WTC11 (cell line): ENCODE measurements around the gene TXNDC5. TPM values are rescaled to one million over a fixed set of nuclear protein-coding genes. Genes with fewer than 3 reads are reported as not detected.

ENCODE experiments used
- ATAC-seq: fragments of 200-7000 bp; cut with Tn5 transposase; 2 replicates; pipeline ENCODE4 v1.10.0; 2021; ENCODE audit warnings: mild to moderate bottlenecking, moderate library complexity
- CTCF ChIA-PET: fragments of 300-600 bp; sonication (Branson Sonifier 250); formaldehyde crosslinking; loops from one replicate; lab custom pipeline; 2021; ENCODE audit warnings: antibody characterized with exemption; lab: Charles Lee
- POLR2A ChIA-PET: fragments of 350-600 bp; sonication (Branson Sonifier 250); formaldehyde crosslinking; loops from one replicate; lab custom pipeline; 2021; ENCODE audit warnings: antibody characterized with exemption; lab: Charles Lee
- DNase-seq: peaks from one replicate; pipeline ENCODE4 v3.0.0; 2021; ENCODE audit warnings: low spot score
- H3K27ac Mint-ChIP-seq: 2 replicates; pipeline ENCODE4 v1.8.0; 2021; ENCODE audit warnings: mixed read lengths
- H3K27me3 Mint-ChIP-seq: 2 replicates; pipeline ENCODE4 v1.8.0; 2021; ENCODE audit warnings: low read depth, mild to moderate bottlenecking, moderate library complexity, mixed read lengths
- H3K36me3 Mint-ChIP-seq: 2 replicates; pipeline ENCODE4 v1.8.0; 2021; ENCODE audit warnings: mixed read lengths
- H3K4me1 Mint-ChIP-seq: 2 replicates; pipeline ENCODE4 v1.8.0; 2022; ENCODE audit warnings: mixed read lengths
- H3K4me3 Mint-ChIP-seq: 2 replicates; pipeline ENCODE4 v1.8.0; 2021; ENCODE audit warnings: mild to moderate bottlenecking, moderate library complexity, mixed read lengths
- H3K9me3 Mint-ChIP-seq: 2 replicates; pipeline ENCODE4 v1.8.0; 2021; ENCODE audit warnings: mixed read lengths
- ATF1 ChIP-seq: sonication (generic); formaldehyde crosslinking; IDR thresholded peaks from 2 replicates; pipeline ENCODE4 v1.8.1; 2023; ENCODE audit warnings: mild to moderate bottlenecking, moderate library complexity, missing genetic modification reagents
- ATF2 ChIP-seq: sonication (generic); formaldehyde crosslinking; IDR thresholded peaks from 2 replicates; pipeline ENCODE4 v1.8.1; 2022; ENCODE audit warnings: low read depth, missing genetic modification reagents, borderline replicate concordance
- ATF3 ChIP-seq: sonication (generic); formaldehyde crosslinking; conservative IDR thresholded peaks from 2 replicates; pipeline ENCODE4 v1.8.1; 2022; ENCODE audit warnings: mild to moderate bottlenecking, missing genetic modification reagents
- E2F5 ChIP-seq: sonication (generic); formaldehyde crosslinking; IDR thresholded peaks from 2 replicates; pipeline ENCODE4 v1.8.1; 2022; ENCODE audit warnings: mild to moderate bottlenecking, moderate library complexity, missing genetic modification reagents
- ELF4 ChIP-seq: sonication (generic); formaldehyde crosslinking; IDR thresholded peaks from 2 replicates; pipeline ENCODE4 v1.8.1; 2022; ENCODE audit warnings: low read depth, mild to moderate bottlenecking, moderate library complexity, missing genetic modification reagents
- ESRRA ChIP-seq: sonication (generic); formaldehyde crosslinking; IDR thresholded peaks from 2 replicates; pipeline ENCODE4 v1.8.1; 2022; ENCODE audit warnings: mild to moderate bottlenecking, missing genetic modification reagents, borderline replicate concordance
- FOXK1 ChIP-seq: sonication (generic); formaldehyde crosslinking; IDR thresholded peaks from 2 replicates; pipeline ENCODE4 v1.8.0; 2022; ENCODE audit warnings: mild to moderate bottlenecking, moderate library complexity, missing genetic modification reagents
- GRHL2 ChIP-seq: fragments of 250-450 bp; sonication (Bioruptor Pico); IDR thresholded peaks from 2 replicates; pipeline ENCODE4 v1.8.0; 2022; ENCODE audit warnings: mild to moderate bottlenecking, moderate library complexity; ENCODE audit not compliant: insufficient replicate concordance, severe bottlenecking
- JAZF1 ChIP-seq: fragments of 250-450 bp; sonication (Bioruptor Pico); IDR thresholded peaks from 2 replicates; pipeline ENCODE4 v1.9.0; 2021; ENCODE audit warnings: moderate library complexity, mild to moderate bottlenecking, inconsistent platforms
- JUN ChIP-seq: sonication (generic); formaldehyde crosslinking; IDR thresholded peaks from 2 replicates; pipeline ENCODE4 v1.8.0; 2023; ENCODE audit warnings: mild to moderate bottlenecking, missing genetic modification reagents
- NFE2L1 ChIP-seq: sonication (generic); formaldehyde crosslinking; IDR thresholded peaks from 2 replicates; pipeline ENCODE4 v1.8.1; 2023; ENCODE audit warnings: missing genetic modification reagents
- NR3C1 ChIP-seq: sonication (generic); formaldehyde crosslinking; conservative IDR thresholded peaks from 2 replicates; pipeline ENCODE4 v1.8.1; 2023; ENCODE audit warnings: low read depth, mild to moderate bottlenecking, missing genetic modification reagents
- PREB ChIP-seq: sonication (generic); formaldehyde crosslinking; IDR thresholded peaks from 2 replicates; pipeline ENCODE4 v1.8.1; 2022; ENCODE audit warnings: mild to moderate bottlenecking, missing genetic modification reagents, moderate library complexity, borderline replicate concordance
- STAT6 ChIP-seq: sonication (generic); formaldehyde crosslinking; conservative IDR thresholded peaks from 2 replicates; pipeline ENCODE4 v1.8.1; 2023; ENCODE audit warnings: mild to moderate bottlenecking, low read depth, missing genetic modification reagents, moderate library complexity
- TEAD1 ChIP-seq: sonication (generic); formaldehyde crosslinking; IDR thresholded peaks from 2 replicates; pipeline ENCODE4 v1.8.0; 2022; ENCODE audit warnings: mild to moderate bottlenecking, missing genetic modification reagents
- TEAD4 ChIP-seq: sonication (generic); formaldehyde crosslinking; IDR thresholded peaks from 2 replicates; pipeline ENCODE4 v1.8.0; 2022; ENCODE audit warnings: mild to moderate bottlenecking, missing genetic modification reagents
- ZNF121 ChIP-seq: sonication (generic); formaldehyde crosslinking; IDR thresholded peaks from 2 replicates; pipeline ENCODE4 v1.8.0; 2023; ENCODE audit warnings: missing genetic modification reagents
- ZNF416 ChIP-seq: fragments of 250-450 bp; sonication (Bioruptor Pico); IDR thresholded peaks from 2 replicates; pipeline ENCODE4 v1.9.0; 2021; ENCODE audit warnings: mild to moderate bottlenecking, inconsistent platforms
- ZNF425 ChIP-seq: fragments of 250-450 bp; sonication (Bioruptor Pico); conservative IDR thresholded peaks from 2 replicates; pipeline ENCODE4 v1.9.0; 2021; ENCODE audit warnings: mild to moderate bottlenecking
- ZNF671 ChIP-seq: fragments of 250-450 bp; sonication (Bioruptor Pico); IDR thresholded peaks from 2 replicates; pipeline ENCODE4 v1.8.0; 2021; ENCODE audit warnings: mild to moderate bottlenecking
- total RNA-seq: library from RNA; stranded (reverse); gene quantifications from 3 replicates; pipeline ENCODE4 v1.2.3, GENCODE V29; 2021

TXNDC5 gene
- total RNA-seq, 1 experiment from 2014 or later = 141 TPM

- DNase-seq (no peak), ATAC-seq (no peak)
- ChIA-PET CTCF (interaction anchor here (1.3 to 1.4 kb wide), 2 partner anchors 114 to 156 kb away, joined by 4 read pairs; no protein-coding TSS in a partner anchor), POLR2A (no interaction called here)
- no peak overlapping the region for H3K4me3 Mint-ChIP-seq
- no peaks in the 10 kb centered on the region for H3K4me1 Mint-ChIP-seq
- no peaks in the 10 kb centered on the region for H3K27me3 Mint-ChIP-seq
- H3K9me3 Mint-ChIP-seq = peaks cover 9% of the 10 kb centered on the region
- TF ChIP-seq FOXK1 = no peak
- no peak for TF ChIP-seq TEAD4
- no peak for TF ChIP-seq ELF4 (CRISPR knock-in tag)
- TF ChIP-seq ZNF416 (CRISPR knock-in tag) = no peak
- TF ChIP-seq ZNF425 (CRISPR knock-in tag) = no peak
- TF ChIP-seq JUN = no peak
- TF ChIP-seq ATF2 (CRISPR knock-in tag) = no peak
- TF ChIP-seq TEAD1 (CRISPR knock-in tag) = no peak
- H3K36me3 Mint-ChIP-seq = peaks cover 27% of the 10 kb centered on the region
- no peak overlapping the region for H3K27ac Mint-ChIP-seq
Observed at GRCh38 chr6:7878401-7878964, 32.1 kb downstream of the TXNDC5 start.

- peaks cover 11% of the 10 kb centered on the region for H3K36me3 Mint-ChIP-seq
- DNase-seq (no peak), ATAC-seq (no peak)
- H3K27ac Mint-ChIP-seq = no peak overlapping the region
- TF ChIP-seq GRHL2 (CRISPR knock-in tag) = no peak
- TF ChIP-seq NFE2L1 (CRISPR knock-in tag) = no peak
- TF ChIP-seq ATF1 (CRISPR knock-in tag) = no peak
- TF ChIP-seq ZNF416 (CRISPR knock-in tag) = no peak
- no peak for TF ChIP-seq ATF3 (CRISPR knock-in tag)
- no peak for TF ChIP-seq ELF4 (CRISPR knock-in tag)
- no peak for TF ChIP-seq JAZF1 (CRISPR knock-in tag)
- TF ChIP-seq ZNF121 (CRISPR knock-in tag) = no peak
- no peak for TF ChIP-seq NR3C1 (CRISPR knock-in tag)
- no peak for TF ChIP-seq ESRRA
- no peak for TF ChIP-seq PREB
- TF ChIP-seq ZNF425 (CRISPR knock-in tag) = no peak
- no peak for TF ChIP-seq ZNF671 (CRISPR knock-in tag)
- no peak for TF ChIP-seq E2F5 (CRISPR knock-in tag)
- no peak for TF ChIP-seq STAT6 (CRISPR knock-in tag)
- no peaks in the 10 kb centered on the region for H3K4me1 Mint-ChIP-seq
- no peaks in the 10 kb centered on the region; the same call in 1 of the 2 replicates for H3K27me3 Mint-ChIP-seq
- peaks cover 11% of the 10 kb centered on the region for H3K9me3 Mint-ChIP-seq
- ChIA-PET CTCF (interaction anchor here (1.7 kb wide), 1 partner anchor 146 kb away, joined by 5 read pairs; no protein-coding TSS in a partner anchor), POLR2A (interaction anchor here (0.5 kb wide), 1 partner anchor 139 kb away, joined by 4 read pairs; no protein-coding TSS in a partner anchor)
- H3K4me3 Mint-ChIP-seq = no peak overlapping the region
Observed at GRCh38 chr6:7868926-7869325, 41.7 kb downstream of the TXNDC5 start.
